Vein endothelial cell (primary cell): ENCODE data around the gene COX7A2L. TPM values are rescaled to one million over a fixed set of nuclear protein-coding genes. Genes with fewer than 3 reads are reported as not detected.

Source experiments
- total RNA-seq: library from RNA; depleted of rRNA; stranded (reverse); fragments of >200 nt; gene quantifications from 2 replicates; pipeline ENCODE4 v1.2.3, GENCODE V29; 2012

The COX7A2L gene, protein sequence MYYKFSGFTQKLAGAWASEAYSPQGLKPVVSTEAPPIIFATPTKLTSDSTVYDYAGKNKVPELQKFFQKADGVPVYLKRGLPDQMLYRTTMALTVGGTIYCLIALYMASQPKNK
- total RNA-seq: 207 and 211 TPM in 2 replicates

DNA sequence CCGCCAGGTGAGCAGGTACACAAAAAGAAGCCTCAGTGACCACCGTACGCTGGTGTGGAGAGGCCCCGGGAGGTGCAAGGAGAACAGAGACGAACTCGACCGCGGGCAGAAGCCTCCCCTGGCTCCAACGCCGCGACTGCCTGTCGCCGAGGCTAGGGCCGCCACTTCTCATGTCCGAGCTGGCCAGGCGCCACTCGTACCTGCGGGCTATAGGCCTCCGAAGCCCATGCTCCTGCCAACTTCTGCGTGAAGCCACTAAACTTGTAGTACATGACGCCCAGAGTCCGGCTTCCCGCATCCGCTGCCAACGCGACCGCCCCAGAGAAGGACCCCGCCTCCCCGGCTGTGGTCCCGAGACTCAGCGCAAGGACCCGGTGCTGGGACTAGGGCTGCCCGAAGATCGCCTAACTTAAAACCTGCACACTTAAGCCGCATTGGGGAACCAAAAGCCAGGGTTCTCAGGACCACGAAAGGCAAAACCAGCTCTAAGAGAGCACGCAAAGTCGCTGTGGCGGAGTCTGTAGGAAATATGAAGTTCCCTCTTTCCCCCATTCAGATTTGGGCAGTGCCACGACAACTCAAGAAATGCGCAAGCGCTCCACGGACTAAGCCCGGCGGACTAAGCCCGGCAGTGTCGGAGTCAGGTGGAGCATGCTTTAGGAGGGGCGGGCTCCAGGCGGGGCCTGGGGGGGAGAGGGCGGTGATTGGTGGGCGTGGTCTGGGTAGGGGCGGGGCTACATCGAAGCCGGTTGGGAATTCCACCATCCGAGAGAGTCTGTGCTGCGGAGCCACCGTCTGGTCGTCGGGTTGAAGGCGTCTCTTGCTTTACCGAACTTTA lies at the start of gene COX7A2L:
Gene COX7A2L, minus strand, starts transcription at position 328 of the 838 bp plus-strand sequence. Its CDS starts 56 bp downstream, at position 272.

Other genes with a start within 250 kb of the COX7A2L start
- gene EML4, start 191.9 kb downstream of the COX7A2L start, total RNA-seq: 23.8 and 32.5 TPM in 2 replicates
- gene KCNG3, start 132.8 kb upstream of the COX7A2L start, total RNA-seq: under 0.01 TPM in 2 replicates
- gene MTA3, start 207.4 kb upstream of the COX7A2L start, total RNA-seq: 29.1 and 34.2 TPM in 2 replicates